Upper lobe of left lung (tissue), 4 donors: ENCODE measurements around the gene SUMF1.

Experiments
- CTCF ChIP-seq, 6 experiments: fragments of 450-650 bp in 4 of 6; fragments of 200-600 bp in 2 of 6; sonication (generic) in 2 of 6; IDR thresholded peaks; one replicate each; pipeline ENCODE4 v1.5.1; 2016 to 2019; ENCODE audit warnings: antibody characterized with exemption in 6 of 6
- EP300 ChIP-seq, 4 donors: sonication (generic); formaldehyde crosslinking; IDR thresholded peaks; one replicate each; pipeline ENCODE4 v1.5.1; 2017; ENCODE audit warnings: antibody characterized with exemption in 4 of 4, control low read depth in 2 of 4
- POLR2AphosphoS5 ChIP-seq, 2 donors: sonication (generic); formaldehyde crosslinking; IDR thresholded peaks; one replicate each; pipeline ENCODE4 v1.5.1; 2017; ENCODE audit warnings: antibody characterized with exemption in 2 of 2

GRCh38 chr3:4404881-4405280 is 62.2 kb downstream of the SUMF1 start:
- TF ChIP-seq POLR2AphosphoS5 (IDR thresholded peaks at IDR 0.05): no peak
- TF ChIP-seq CTCF (IDR thresholded peaks at IDR 0.05): no peak
- TF ChIP-seq EP300 (IDR thresholded peaks at IDR 0.05): no peak
